Measurements from ENCODE around the gene INAFM2.

GRCh38 chr15:40335938-40336743 lies 12.6 kb downstream of the INAFM2 start:
- TF ChIP-seq EZH2 (IDR thresholded peaks at IDR 0.05; ENCODE audit: borderline replicate concordance, low read depth, low read length, severe bottlenecking) (no peak), POLR2A (IDR thresholded peaks at IDR 0.05; ENCODE audit: low read depth, low read length) (no peak), POLR2AphosphoS5 (IDR thresholded peaks at IDR 0.05; ENCODE audit: insufficient read depth, low read depth, low read length) (no peak), CTCF (IDR thresholded peaks at IDR 0.05; ENCODE audit: extremely low read depth in 1 of 2, insufficient read depth in 1 of 2, low read depth in 1 of 2, low read length in 2 of 2) (no peak), MAX (IDR thresholded peaks at IDR 0.05; ENCODE audit: insufficient read depth, insufficient read length) (no peak)
